Activated CD4-positive, alpha-beta T cell treated with anti-CD3 and anti-CD28 coated beads, Interleukin-2, amount 50 U/mL, for 24 hours (primary cell): ENCODE measurements around the gene PRKCQ.
A peak's percentile ranks its signal among the peaks of the same experiment; 100 is the strongest.
"Not testable (repeated sequence)": the region's sequence is repeated elsewhere in the genome, so short reads cannot be mapped to it uniquely, and the experiment has no call there.

Experiments
- DNase-seq, 2 donors: peaks; one replicate each; pipeline ENCODE4 v3.0.0-alpha.2; 2020; ENCODE audit warnings: low read depth in 1 of 2, low spot score in 1 of 2

The PRKCQ gene

GRCh38 chr10:6595499-6595898 lies 15.4 kb upstream of the PRKCQ start:
- no peak for DNase-seq

- no peak for DNase-seq
These were observed 13.2 kb upstream of the PRKCQ start for GRCh38 chr10:6593241-6593671.

- no peak for DNase-seq
These were observed 12.0 kb upstream of the PRKCQ start for GRCh38 chr10:6592080-6592479.

- no peak for DNase-seq
These were observed 11.6 kb upstream of the PRKCQ start for GRCh38 chr10:6591668-6592067.

GRCh38 chr10:6590100-6590499 lies 10.0 kb upstream of the PRKCQ start:
- no peak for DNase-seq

- no peak for DNase-seq
These were observed 9.4 kb upstream of the PRKCQ start for GRCh38 chr10:6589287-6590094.

- no peak for DNase-seq
These were observed 8.8 kb upstream of the PRKCQ start for GRCh38 chr10:6588845-6589244.

GRCh38 chr10:6588082-6588481 lies 8.0 kb upstream of the PRKCQ start:
- DNase-seq = no peak

GRCh38 chr10:6586501-6586900 lies 6.4 kb upstream of the PRKCQ start:
- DNase-seq = no peak

- peak in 1 of 2 donors; percentile 69 for DNase-seq
These were observed 3.4 kb upstream of the PRKCQ start for GRCh38 chr10:6583447-6583846.

GRCh38 chr10:6582913-6583312 lies 2.8 kb upstream of the PRKCQ start:
- not testable (repeated sequence) for DNase-seq

- DNase-seq = no peak
These were observed 2.2 kb upstream of the PRKCQ start for GRCh38 chr10:6582298-6582697.

- no peak for DNase-seq
These were observed 1.7 kb upstream of the PRKCQ start for GRCh38 chr10:6581778-6582228.

GRCh38 chr10:6581223-6581622 lies 1.1 kb upstream of the PRKCQ start:
- not testable (repeated sequence) for DNase-seq

- peak; percentile 82 to 85 for DNase-seq
These were observed 378 bp upstream of the PRKCQ start for GRCh38 chr10:6580279-6581029.

GRCh38 chr10:6579183-6579903 lies 733 bp downstream of the PRKCQ start:
- no peak for DNase-seq

- no peak for DNase-seq
These were observed 1.3 kb downstream of the PRKCQ start for GRCh38 chr10:6578795-6579182.

GRCh38 chr10:6578251-6578771 lies 1.8 kb downstream of the PRKCQ start:
- no peak for DNase-seq

- no peak for DNase-seq
These were observed 3.8 kb downstream of the PRKCQ start for GRCh38 chr10:6576326-6576725.

- no peak for DNase-seq
These were observed 5.4 kb downstream of the PRKCQ start for GRCh38 chr10:6574664-6575176.

- no peak for DNase-seq
These were observed 9.2 kb downstream of the PRKCQ start for GRCh38 chr10:6570893-6571292.
